GM11168 (cell line): ENCODE data around the gene IGSF1.

Experiments
- in situ Hi-C: fragments of 300-500 bp; cut with MboI; formaldehyde crosslinking; loops from one replicate; pipeline ENCODE4 v1.12.0; 2022; ENCODE audit warnings: low sequenced_read_pairs; ENCODE audit not compliant: unreplicated experiment

IGSF1 gene, protein sequence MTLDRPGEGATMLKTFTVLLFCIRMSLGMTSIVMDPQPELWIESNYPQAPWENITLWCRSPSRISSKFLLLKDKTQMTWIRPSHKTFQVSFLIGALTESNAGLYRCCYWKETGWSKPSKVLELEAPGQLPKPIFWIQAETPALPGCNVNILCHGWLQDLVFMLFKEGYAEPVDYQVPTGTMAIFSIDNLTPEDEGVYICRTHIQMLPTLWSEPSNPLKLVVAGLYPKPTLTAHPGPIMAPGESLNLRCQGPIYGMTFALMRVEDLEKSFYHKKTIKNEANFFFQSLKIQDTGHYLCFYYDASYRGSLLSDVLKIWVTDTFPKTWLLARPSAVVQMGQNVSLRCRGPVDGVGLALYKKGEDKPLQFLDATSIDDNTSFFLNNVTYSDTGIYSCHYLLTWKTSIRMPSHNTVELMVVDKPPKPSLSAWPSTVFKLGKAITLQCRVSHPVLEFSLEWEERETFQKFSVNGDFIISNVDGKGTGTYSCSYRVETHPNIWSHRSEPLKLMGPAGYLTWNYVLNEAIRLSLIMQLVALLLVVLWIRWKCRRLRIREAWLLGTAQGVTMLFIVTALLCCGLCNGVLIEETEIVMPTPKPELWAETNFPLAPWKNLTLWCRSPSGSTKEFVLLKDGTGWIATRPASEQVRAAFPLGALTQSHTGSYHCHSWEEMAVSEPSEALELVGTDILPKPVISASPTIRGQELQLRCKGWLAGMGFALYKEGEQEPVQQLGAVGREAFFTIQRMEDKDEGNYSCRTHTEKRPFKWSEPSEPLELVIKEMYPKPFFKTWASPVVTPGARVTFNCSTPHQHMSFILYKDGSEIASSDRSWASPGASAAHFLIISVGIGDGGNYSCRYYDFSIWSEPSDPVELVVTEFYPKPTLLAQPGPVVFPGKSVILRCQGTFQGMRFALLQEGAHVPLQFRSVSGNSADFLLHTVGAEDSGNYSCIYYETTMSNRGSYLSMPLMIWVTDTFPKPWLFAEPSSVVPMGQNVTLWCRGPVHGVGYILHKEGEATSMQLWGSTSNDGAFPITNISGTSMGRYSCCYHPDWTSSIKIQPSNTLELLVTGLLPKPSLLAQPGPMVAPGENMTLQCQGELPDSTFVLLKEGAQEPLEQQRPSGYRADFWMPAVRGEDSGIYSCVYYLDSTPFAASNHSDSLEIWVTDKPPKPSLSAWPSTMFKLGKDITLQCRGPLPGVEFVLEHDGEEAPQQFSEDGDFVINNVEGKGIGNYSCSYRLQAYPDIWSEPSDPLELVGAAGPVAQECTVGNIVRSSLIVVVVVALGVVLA (N-terminal part only)

DNA sequence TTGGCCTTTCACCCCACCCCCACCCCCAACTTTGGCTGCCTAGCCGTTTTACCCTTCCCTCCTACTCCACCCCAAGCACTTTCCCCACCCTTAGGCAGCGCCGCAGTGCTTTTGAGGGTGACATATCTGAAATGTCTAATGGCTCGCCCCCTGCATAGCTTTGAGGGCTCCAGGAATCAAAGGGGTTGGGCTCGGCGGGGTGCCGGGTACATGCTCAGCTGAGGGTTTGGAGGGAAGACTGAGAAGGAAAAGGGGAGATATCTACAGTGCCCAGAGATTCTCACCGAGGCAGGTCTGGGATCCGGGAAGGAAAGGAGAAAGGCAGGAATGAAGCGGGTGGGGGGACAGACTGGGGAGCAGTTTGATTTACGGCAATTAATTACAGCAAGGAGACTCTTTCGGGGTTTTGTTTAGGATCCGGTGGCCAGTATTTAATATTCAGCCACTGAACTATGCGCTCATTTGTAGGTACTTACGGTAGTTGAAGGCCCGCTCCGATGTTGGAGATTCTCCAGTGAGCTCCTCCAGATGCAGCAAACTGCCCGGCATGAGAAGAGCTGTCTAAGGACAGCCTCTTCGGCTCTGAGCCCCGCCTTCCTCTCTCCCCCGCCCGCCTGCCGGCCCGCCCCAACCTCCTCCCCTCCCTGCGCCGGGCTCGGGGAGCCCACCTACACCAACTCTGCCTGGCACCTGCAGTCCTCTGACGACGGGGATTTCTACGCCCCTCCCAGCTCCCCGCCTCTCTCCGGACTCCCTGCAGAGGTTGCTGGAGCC lies at the start of gene IGSF1:
TSS of gene IGSF1 (minus strand) at position 569 of the 774 bp plus-strand sequence. CDS start 2,632 bp downstream, outside the sequence.
- in situ Hi-C loops = no loop called here

DNA sequence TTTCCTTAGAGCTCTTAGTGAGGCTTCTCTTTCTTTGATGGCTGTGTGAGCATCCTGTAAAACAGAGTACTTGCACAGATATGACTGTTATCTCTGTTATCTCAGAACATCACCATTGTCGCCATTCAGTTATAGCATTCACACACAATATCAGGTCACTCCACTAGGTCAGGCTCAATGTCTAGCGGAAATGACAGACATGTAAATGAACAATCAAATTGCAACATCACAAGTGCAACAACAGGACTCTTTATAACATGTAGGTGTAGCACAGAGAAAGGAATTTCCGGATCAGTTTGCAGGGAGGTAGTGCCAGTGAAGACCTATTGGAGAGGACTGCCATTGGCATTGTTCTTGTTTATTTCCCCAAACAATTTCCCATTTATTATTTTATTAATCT lies 43.2 kb upstream of the IGSF1 start:
- in situ Hi-C loops = no loop called here

DNA sequence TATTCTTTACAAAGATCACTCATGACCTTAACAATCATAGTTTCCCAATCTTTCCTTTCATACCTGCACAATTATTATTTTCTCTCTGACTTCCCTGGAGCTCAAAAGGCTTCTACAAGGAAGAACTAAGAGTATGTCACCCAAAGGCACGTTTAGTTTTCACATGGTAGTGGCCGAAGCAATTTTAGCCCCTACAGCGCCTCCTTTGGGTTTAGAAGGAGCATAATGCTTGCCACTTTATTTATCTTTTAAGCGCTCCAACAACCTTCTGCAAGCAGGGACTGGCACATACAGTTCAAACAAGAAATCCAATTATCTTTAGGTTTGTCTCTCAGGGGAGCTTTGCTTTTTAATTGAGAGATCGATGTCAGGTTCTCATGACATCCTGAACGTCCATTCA lies 42.0 kb upstream of the IGSF1 start:
- in situ Hi-C loops = no loop called here

DNA sequence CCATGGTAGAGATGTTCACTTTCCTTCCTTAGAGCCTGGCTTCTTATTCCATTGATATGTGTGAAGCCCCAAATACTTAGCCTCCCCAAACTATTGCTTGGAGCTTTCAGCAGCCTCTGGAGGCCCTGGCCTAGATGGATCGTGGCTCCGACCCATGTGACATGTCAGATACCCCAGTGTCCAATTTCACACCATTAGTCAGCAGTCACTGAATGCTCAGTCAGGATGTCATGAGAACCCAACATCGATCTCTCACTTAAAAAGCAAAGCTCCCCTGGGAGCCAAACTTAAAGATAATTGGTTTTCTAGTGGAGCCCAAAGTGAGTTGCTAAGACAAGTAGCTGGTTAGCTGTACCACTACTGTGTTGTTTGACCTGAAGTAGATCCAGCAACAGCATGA lies 41.6 kb upstream of the IGSF1 start:
- in situ Hi-C loops = no loop called here

DNA sequence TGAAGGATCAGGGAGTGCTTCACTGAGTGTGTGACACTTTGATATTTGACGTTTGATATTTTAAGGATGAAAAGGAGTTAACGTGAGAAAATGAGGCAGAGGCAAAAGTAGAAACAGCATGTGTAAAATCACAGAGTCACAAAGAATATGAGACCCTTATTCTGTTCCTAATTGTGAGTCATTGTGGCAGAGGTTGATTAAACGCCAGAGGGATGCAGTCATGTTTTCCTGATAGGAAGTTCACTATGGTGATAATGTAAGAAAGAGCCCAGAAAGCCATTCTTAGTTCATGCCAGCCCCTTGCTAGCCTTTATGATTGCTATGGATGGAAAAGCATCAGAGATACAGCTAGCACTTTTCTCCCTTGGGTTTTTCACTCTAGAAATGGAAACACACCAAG lies 33.5 kb upstream of the IGSF1 start:
- in situ Hi-C loops = no loop called here

DNA sequence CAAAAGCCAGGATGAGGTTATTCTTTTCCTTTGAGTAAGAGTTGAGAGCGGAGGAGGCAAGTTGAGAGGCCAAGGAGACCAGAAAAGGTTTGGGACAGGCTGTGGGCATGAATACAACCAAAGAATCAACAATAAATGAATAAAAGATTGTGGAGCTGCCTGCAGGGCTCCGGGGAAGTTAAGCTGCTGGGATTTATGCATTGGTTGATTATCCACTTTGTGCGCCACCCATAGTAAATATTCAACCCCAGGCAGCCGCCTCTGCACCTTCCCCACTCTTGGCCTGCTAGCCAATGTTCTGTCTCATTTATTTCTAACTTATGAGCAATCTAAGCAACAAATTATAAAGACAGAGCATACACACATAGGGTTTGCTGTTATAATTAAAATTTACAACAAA lies 28.2 kb upstream of the IGSF1 start:
- in situ Hi-C loops = no loop called here

DNA sequence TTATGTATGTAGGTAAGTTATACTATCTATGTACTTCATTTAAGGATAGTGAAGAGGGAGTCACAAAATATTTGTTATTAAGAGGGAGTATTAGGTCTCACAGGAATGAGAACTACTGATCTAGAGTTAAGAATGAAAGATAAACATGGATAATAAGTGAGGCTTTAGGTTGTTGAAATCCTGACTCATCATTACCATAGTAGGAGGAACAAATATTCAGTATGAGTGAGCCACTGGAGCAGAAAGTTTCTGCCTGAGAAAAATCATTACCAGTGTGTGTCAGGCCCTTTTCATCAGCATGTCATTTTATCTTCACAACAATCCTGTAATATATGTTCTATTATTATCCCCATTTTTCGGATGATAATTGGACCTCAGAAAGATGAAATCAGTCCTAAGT lies 27.2 kb upstream of the IGSF1 start:
- in situ Hi-C loops = no loop called here

DNA sequence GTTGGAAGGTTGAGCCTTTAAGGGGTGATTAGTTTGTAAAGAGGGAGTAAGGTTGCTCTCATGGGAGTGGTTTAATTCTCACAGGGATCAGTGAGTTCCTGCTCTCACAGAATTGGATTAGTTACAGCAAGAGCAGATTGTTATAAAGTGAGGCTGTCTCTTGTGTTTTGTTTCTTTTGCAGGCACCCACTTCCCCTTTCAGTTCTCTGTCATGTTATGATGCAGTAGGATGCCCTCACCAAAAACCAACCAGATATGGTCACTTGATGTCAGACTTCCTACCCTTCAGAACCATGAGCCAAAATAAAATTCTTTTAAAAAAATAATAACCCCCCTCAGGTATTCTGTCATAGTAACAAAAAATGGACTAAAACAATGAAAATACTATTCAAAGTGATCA lies 19.9 kb upstream of the IGSF1 start:
- in situ Hi-C loops = no loop called here

DNA sequence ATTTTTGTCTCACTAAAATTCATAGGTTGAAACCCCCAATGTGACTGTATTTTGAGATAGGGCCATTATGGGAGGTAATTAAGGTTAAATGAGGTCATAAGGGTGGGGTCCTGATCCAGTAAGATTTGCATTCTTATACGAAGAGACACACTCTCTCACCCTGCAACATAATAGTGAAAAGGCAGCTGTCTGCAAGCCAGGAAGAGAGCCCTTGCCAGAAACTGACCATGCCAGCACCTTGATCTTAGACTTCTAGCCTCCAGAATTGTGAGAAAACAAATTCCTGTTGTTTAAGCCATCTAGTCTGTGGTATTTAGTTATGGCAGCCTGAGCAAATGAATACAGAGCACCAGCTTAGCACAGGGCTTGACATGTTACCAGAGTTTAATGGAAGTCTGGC lies 17.5 kb upstream of the IGSF1 start:
- in situ Hi-C loops = no loop called here

DNA sequence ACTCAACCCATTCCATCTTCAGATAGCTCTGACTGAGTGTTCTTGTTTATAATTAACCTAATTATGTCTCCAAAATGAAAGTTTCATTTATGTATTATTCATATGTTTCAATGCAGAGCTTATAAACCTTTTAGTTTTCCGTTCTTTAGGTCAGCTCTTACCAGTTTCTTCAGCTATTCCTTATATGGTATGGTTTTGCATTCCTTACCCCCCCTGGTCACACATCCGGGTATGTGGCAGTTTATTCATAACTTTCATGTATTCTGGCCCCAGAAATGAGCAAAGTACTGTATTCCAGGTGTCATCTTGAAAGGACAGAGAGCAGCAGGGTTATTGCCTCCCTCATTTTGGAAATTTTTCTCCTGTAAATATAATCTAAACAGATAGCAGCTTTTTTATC lies 16.8 kb upstream of the IGSF1 start:
- in situ Hi-C loops = no loop called here

DNA sequence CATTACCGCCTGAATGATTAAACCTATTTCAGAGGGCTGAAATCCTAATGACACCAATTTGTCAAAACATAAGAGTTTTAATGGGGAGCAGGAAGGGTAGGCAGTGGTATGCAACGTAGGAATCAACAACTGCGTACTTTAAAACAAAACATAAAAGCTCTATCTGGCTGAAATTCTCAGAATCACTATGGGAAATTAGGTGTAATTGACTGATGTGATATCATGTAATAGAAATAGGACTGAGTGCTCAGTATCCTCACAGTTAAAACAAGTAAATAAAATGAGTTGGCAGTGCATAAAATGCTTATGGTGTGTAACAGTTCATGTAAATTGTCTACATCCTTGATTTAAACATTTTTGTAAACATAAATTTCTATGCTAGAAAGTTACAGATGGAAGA lies 13.6 kb upstream of the IGSF1 start:
- in situ Hi-C loops = no loop called here

DNA sequence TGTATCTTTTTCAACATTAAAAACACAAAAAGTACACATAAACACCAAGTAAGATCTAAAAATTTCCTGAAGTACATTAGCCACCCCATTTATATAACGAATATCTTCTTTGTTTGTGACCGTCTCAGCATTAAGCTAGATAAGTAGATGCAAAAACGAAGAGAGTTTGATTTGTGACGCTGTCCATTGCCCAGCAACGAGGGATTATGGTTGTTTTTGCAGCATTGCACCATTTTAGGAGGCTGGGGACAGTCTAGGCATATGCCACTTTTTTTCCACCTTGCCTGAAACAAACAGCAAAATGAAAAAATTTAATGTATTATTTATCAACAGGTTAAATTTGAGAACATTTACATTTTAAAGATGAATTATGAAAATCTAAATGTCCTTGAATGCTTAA lies 12.0 kb upstream of the IGSF1 start:
- in situ Hi-C loops = no loop called here

DNA sequence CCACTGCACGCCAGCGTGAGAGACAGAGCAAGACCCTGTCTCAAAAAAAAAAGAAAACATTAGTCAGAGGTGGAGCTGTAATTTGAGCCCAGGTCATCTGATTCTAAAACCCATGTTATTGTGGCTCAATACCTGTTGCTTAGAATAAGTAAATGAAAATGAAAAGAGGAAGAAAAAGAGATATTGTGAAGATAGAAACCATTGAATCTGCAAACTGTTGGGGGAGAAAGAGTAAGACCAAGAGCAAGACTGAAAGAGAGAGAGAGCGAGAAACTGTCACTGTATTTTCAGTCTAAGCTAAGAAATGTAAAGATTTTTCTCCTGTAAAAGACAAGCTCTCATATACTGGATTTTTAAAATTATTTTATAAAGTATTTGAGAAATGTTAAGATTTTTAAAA lies 9.7 kb upstream of the IGSF1 start:
- in situ Hi-C loops = no loop called here

DNA sequence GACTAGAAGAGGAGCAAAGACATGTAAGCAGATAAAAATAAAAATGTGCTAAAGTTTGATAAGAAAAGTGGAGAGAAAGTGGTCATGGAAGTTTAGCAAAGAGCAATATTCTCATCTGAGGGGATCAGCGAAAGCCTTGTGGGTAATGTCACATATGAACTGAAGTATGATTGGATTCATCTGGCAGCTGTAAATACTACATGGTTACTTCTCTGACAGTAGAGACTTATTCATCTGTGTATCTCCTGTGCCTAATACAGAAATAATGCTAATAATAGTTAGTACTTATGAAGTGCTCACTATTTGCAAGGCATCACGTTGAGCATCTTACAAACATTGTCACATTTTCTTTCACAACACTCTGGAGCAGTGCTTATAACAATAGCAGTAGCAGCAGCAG lies 8.9 kb upstream of the IGSF1 start:
- in situ Hi-C loops = no loop called here

DNA sequence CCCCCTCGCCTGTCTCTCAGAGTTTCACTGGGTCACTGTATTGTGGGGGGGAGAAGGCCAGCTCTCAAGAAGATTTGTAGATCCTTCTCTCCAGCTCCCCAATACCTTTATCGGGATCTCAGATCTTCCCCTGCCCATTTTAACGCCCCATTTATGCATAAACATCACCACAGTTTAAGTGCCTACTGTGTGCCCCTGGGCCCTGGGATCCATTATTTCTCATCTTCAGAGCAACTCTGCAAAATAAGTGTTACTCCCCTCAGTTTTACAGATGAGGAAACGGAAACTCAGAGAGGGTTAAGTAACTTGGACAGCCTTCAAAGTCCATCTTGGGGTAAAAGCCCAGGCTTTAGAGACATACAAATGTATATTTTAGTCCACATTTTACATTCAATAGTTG lies 421 bp upstream of the IGSF1 start:
- in situ Hi-C loops = no loop called here

DNA sequence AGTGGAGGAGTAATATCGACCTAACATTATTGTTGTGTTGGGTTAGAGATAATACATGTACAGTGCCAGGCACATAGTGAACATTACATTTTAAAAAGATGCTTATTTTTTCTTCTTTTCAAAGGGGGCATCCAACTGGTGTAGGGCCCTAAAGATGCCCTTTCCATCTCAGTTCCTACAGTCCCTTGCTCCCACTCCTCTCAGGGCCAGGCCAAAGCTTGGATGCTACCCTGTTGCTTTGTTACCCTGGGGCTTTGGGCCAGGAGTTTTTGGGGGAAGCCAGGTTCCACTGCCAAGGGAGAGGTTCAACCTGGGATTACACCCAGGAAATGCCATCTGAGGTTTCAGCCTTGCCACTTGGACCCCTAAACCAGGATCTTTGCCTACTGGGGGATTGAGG lies 918 bp downstream of the IGSF1 start:
- in situ Hi-C loops = no loop called here

DNA sequence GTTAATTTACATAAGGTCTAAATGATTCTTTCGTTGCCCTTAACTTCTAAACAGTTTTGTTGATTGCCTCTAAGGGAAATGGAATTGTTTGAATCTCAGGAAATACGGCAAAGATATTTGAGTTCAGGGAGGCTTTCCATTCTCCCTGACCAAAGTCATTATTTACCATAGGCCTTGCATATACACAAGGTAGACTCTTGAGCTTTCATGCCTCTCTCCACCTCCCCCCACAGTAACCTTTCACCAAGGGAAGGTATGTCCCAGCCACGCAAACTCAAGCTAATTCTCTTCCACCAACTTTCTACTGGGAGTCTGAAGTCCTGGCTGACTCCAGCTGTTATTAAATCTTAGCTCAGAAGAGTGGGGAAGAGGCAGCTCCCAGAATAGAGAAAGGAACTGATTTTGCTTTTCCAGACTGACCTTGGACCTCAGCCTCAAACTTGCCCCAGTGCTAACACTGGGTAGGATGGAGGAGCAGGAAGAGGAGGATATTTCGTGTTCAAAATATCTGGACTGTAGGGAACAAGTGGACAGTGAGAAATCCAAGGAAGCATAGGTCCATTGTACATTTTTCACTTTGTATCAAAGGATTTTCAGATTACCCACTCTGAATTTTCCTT lies 1.4 kb downstream of the IGSF1 start:
- in situ Hi-C loops = no loop called here

DNA sequence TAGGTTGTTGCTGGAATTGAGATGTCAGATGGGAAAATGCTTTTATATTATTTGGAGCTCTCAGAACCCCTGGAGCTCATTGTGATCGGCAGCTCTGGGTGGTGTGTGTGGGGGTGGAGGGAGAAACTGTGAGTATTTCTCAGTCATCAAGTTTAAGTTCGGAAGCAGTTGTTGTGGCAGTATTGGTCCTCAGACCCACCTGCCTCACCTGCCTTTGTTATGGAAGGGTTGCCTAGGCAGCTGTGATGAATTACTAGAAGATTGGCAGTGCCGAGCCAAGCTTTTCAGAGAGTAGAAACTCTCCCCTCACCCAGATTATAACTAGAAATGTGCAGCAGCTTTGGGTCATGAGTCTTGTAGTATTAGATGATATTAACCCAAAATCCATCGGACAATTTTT lies 9.5 kb downstream of the IGSF1 start:
- in situ Hi-C loops = no loop called here

DNA sequence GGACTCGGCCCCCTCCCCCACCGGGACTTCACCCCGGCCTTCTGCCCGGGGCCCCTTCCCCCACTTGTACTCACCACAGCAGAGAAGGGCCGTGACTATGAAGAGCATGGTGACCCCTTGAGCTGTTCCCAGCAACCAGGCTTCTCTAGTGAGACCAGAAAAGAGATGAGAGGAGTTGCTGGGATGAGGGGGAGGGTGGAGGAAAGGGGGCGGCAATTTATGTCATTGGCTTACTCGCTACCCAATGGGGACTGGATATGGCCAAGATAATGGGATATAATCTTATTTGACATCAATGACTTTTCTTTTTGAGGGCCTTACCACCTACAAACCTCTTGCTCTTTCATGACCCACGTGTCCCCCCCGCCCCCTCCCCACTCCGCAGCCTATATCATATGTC lies 9.9 kb downstream of the IGSF1 start:
- in situ Hi-C loops = no loop called here
